Measurements from ENCODE around the gene LST1. TPM values are rescaled to one million over a fixed set of nuclear protein-coding genes. Genes with fewer than 3 reads are reported as not detected.

Gene LST1
- total and polyA plus RNA-seq, 2 of the 8 experiments (the other 6 are each of a cell fraction or from before 2014, with no cell fraction given), result not detected

DNA sequence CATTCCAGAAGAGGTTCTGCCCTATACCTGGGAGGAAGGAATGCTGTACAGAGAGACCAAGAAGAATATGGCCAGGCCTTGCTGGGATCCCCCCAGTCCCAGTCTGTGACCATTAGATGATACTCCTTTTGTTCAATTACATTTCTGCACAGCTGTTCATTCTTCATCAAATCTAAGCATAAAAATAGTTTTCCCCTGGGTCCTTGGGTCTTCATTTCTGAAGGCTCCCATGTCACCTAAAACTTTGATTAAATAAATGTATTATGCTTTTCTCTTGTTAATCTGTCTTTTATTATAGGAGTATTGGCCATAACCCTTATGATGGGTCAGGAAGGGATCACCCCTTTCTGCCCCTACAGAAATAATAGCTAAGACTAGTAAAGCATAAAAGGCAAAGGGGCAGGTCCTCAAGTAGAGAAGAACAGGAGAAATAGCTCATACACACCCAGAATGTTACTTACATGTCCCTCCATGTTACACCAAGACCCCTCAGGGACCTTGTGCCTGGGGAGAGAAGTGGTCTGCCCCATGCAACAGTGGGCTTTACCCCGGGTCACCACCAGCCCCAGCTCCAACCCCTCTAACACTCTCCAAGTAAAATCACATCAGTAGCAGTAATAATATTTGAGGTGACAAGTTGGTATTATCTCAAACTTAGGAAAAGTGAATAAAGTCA is 16.1 kb upstream of the LST1 start:
- Histone ChIP-seq H3K27ac (ENCODE audit: low read depth, low read length) (no peak overlapping the region), H3K23me2 (ENCODE audit: low read depth, low read length) (peaks cover 3% of the 10 kb centered on the region; the same call in 1 of the 2 replicates), H3K79me2 (ENCODE audit: control insufficient read depth in 1 of 2, insufficient read depth in 2 of 2, low read length in 2 of 2) (no peaks in the 10 kb centered on the region), H3K4me3 (ENCODE audit: extremely low read depth in 1 of 4, insufficient read depth in 2 of 4, low read depth in 3 of 4, low read length in 4 of 4) (no peak overlapping the region), H4K5ac (ENCODE audit: insufficient read length, low read depth, low read length) (no peak overlapping the region), H4K91ac (replicated peaks; ENCODE audit: insufficient read length, low read length) (no peak overlapping the region), H3K4ac (replicated peaks; ENCODE audit: insufficient read length, low read depth, low read length) (no peak overlapping the region), H3K4me1 (replicated peaks in 1 of 4; ENCODE audit: control insufficient read depth in 3 of 4, insufficient read depth in 4 of 4, low read length in 3 of 4) (no peaks in the 10 kb centered on the region; a peak in 2 of 7 replicates), H3K79me1 (ENCODE audit: low read depth, low read length) (no peaks in the 10 kb centered on the region), H3K4me2 (ENCODE audit: insufficient read depth in 1 of 2, low read depth in 2 of 2, low read length in 2 of 2) (no peak overlapping the region), H2BK120ac (replicated peaks; ENCODE audit: low read depth, low read length) (no peak overlapping the region), H4K8ac (ENCODE audit: extremely low read depth, insufficient read depth, low read length) (no peak overlapping the region), H4K20me1 (replicated peaks in 1 of 2; ENCODE audit: control insufficient read depth in 1 of 2, insufficient read depth in 2 of 2, low read length in 2 of 2) (no peaks in the 10 kb centered on the region), H2BK5ac (ENCODE audit: low read depth, low read length) (no peak overlapping the region), H3K36me3 (ENCODE audit: control insufficient read depth in 2 of 4, insufficient read depth in 4 of 4, low read length in 3 of 4) (no peaks in the 10 kb centered on the region), H3K9ac (replicated peaks in 1 of 4; ENCODE audit: extremely low read depth in 1 of 4, low read depth in 3 of 4, low read length in 3 of 4) (no peak overlapping the region), H3K27me3 (replicated peaks in 1 of 4; ENCODE audit: control insufficient read depth in 3 of 4, extremely low read depth in 1 of 4, insufficient read depth in 3 of 4, low read length in 3 of 4) (no peaks in the 10 kb centered on the region), H3K23ac (ENCODE audit: insufficient read length) (no peak overlapping the region), H3K14ac (ENCODE audit: insufficient read length) (no peak overlapping the region), H2BK20ac (ENCODE audit: low read length) (no peak overlapping the region), H3K9me3 (ENCODE audit: insufficient read depth in 2 of 2, low read depth in 1 of 2, low read length in 1 of 2) (no peaks in the 10 kb centered on the region), H3K56ac (replicated peaks; ENCODE audit: insufficient read length, low read depth, low read length) (no peak overlapping the region), H2BK15ac (ENCODE audit: low read length) (no peak overlapping the region), H2AK5ac (ENCODE audit: low read depth, low read length) (no peak overlapping the region), H3K18ac (ENCODE audit: extremely low read depth, low read length) (no peak overlapping the region), H2AFZ (ENCODE audit: low read length) (no peak overlapping the region), H2BK12ac (ENCODE audit: low read depth, low read length) (no peak overlapping the region)
- 100% methylated on average over 1 of the region's 1 CpG; no CpG with 5 or more reads in 1 of the 2 experiments for WGBS, 2 experiments (ENCODE audit: extremely low coverage in 1 of 2, insufficient coverage in 1 of 2, insufficient read length in 1 of 2, insufficient replicate concordance in 2 of 2, low coverage in 1 of 2, low lambda C conversion rate in 2 of 2, missing lambda C conversion rate in 1 of 2)
- DNase-seq (ENCODE audit: low read depth in 1 of 2, low spot score in 2 of 2), result no peak
- ChIA-PET POLR2A (ENCODE audit: partially characterized antibody) (interaction anchor here (0.6 to 2.6 kb wide), 7 partner anchors 14 to 82 kb away, joined by 3 to 8 read pairs (median 3); partner anchors contain the start of gene BAG6), CTCF (ENCODE audit: partially characterized antibody) (interaction anchor here (1.3 to 4.9 kb wide), 6 partner anchors 10 to 31 kb away, joined by 3 to 47 read pairs (median 14); partner anchors contain the start of genes LST1 and LTB)
- no peak for FAIRE-seq
- TF ChIP-seq SP1 (IDR thresholded peaks at IDR 0.05; ENCODE audit: low read depth, low read length) (no peak), CHD1 (IDR thresholded peaks at IDR 0.05; ENCODE audit: low read depth, low read length) (no peak), BRCA1 (IDR thresholded peaks at IDR 0.05; ENCODE audit: low read depth, low read length) (no peak), SUZ12 (IDR thresholded peaks at IDR 0.05; ENCODE audit: low read length) (no peak), SIX5 (IDR thresholded peaks at IDR 0.05; ENCODE audit: low read depth, low read length) (no peak), JUN (IDR thresholded peaks at IDR 0.05; ENCODE audit: low read depth, low read length) (no peak), SIRT6 (IDR thresholded peaks at IDR 0.05; ENCODE audit: low read length) (no peak), CREB1 (IDR thresholded peaks at IDR 0.05) (no peak), TEAD4 (IDR thresholded peaks at IDR 0.05; ENCODE audit: low read depth, low read length) (no peak), CTBP2 (IDR thresholded peaks at IDR 0.05; ENCODE audit: borderline replicate concordance, insufficient read depth, insufficient read length, low read length) (no peak), KDM4A (IDR thresholded peaks at IDR 0.05; ENCODE audit: low read depth, low read length, severe bottlenecking) (no peak), EGR1 (IDR thresholded peaks at IDR 0.05; ENCODE audit: borderline replicate concordance, low read depth, low read length) (no peak)
- TF ChIP-seq, protein P1, sequence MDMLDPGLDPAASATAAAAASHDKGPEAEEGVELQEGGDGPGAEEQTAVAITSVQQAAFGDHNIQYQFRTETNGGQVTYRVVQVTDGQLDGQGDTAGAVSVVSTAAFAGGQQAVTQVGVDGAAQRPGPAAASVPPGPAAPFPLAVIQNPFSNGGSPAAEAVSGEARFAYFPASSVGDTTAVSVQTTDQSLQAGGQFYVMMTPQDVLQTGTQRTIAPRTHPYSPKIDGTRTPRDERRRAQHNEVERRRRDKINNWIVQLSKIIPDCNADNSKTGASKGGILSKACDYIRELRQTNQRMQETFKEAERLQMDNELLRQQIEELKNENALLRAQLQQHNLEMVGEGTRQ (IDR thresholded peaks at IDR 0.05; ENCODE audit: low read length), result no peak
